C4-2B (cell line): ENCODE results near the gene ADAM19.
"Not testable (repeated sequence)": the region's sequence is repeated elsewhere in the genome, so short reads cannot be mapped to it uniquely, and the experiment has no call there.

Experiments used
- H3K27ac ChIP-seq: fragments of 450-650 bp; 2 replicates; pipeline ENCODE4 v1.5.1; 2017
- ZFX ChIP-seq: fragments of 450-650 bp; IDR thresholded peaks from 2 replicates; pipeline ENCODE4 v1.6.1; 2017
- TF ChIP-seq, protein P1 (sequence below): fragments of 450-650 bp; conservative IDR thresholded peaks from 2 replicates; pipeline ENCODE4 v1.5.1; 2017; ENCODE audit warnings: mild to moderate bottlenecking

ADAM19 gene

DNA sequence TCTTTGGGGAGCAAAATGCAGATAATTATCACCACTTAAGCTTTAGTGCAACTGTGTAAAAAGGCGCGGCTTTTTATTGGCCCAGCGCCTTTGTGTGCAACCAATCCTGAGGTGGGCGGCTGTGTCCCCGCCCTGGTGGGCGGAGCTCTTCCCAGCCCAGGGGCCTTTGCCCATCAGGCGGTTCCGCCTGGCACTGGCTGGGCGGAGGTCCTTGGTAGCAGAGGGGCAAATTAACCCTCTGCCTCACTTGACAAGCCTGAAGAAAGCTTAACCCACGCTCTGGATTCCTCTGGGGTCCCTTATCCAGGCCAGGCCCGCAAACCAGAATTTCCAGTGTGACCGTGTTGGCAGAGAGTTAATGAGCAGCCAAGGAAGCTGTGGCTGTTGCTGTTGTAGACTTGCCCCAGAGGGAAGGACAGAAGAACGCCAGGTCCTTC is 128.4 kb downstream of the ADAM19 start:
- no peak overlapping the region for H3K27ac ChIP-seq
- TF ChIP-seq, protein P1, sequence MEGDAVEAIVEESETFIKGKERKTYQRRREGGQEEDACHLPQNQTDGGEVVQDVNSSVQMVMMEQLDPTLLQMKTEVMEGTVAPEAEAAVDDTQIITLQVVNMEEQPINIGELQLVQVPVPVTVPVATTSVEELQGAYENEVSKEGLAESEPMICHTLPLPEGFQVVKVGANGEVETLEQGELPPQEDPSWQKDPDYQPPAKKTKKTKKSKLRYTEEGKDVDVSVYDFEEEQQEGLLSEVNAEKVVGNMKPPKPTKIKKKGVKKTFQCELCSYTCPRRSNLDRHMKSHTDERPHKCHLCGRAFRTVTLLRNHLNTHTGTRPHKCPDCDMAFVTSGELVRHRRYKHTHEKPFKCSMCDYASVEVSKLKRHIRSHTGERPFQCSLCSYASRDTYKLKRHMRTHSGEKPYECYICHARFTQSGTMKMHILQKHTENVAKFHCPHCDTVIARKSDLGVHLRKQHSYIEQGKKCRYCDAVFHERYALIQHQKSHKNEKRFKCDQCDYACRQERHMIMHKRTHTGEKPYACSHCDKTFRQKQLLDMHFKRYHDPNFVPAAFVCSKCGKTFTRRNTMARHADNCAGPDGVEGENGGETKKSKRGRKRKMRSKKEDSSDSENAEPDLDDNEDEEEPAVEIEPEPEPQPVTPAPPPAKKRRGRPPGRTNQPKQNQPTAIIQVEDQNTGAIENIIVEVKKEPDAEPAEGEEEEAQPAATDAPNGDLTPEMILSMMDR: no peak
- TF ChIP-seq ZFX: no peak

DNA sequence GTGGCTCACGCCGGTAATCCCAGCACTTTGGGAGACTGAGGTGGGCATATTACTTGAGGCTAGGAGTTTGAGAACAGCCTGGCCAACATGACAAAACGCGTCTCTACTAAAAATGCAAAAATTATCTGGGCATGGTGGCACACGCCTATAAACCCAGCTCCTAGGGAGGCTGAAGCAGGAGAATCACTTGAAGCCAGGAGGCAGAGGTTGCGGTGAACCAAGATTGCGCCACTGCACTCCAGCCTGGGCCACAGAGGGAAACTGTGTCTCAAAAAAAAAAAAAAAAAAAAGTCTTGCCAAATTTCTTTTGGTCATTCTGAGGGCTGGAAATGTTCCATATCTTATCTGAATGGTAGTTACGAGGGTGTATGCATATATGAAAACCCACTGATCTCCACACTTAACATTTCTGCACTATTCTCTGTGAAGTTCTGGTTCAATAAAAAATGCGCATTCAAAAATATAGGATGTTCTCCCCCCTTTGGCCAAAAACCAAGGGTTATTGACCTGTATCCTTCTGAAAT is 129.1 kb downstream of the ADAM19 start:
- TF ChIP-seq, protein P1: no peak
- no peak for TF ChIP-seq ZFX
- H3K27ac ChIP-seq: no peak overlapping the region

DNA sequence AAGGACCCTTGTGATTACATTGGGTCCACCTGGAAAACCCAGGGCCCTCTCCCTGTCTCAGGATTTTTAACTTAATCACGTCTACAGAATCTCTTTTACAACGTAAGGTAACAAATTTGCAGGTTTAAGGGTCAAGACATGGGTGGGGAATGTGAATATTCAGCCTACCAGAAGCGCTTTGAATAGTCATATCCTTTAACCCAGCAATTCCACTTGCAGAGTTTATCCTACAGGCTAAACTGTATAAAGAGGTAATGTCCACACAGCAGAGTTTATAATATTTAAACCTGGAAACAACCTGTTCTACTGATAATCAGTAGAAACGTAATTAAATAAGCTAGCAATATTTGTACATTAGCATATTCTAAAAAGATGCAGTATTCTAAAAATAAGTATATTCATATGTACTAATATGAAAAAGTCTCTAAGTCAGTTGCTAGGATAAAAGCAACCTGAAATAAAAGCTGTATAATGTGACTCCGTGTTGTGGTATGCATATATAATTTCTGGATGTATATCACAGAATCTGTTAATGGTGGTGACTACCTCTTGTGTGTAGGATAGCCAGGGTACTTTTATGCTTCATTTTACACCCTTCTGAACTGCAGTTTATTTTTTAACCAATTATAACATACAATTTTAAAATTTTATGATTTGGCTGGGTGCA is 129.7 kb downstream of the ADAM19 start:
- H3K27ac ChIP-seq: no peak overlapping the region
- TF ChIP-seq, protein P1: no peak
- TF ChIP-seq ZFX: no peak

DNA sequence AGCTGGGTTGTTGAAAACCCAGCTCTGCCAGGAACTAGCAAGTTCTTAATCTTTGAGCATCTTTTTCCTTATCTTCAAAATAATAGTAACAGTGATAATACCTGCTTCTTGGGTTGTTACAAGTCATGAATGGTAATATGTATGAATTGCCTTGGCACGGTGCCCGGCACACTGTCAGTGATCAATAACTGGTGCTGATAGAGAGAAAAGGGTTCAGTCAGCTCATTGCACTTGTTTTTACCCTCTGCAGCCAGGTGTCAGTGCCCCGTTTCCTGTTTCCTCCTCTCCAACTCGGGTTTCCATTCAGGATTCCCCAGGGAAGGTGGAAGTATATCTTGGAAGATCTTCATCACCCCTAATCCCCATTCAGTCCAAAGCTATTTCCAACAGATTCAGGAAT is 131.4 kb downstream of the ADAM19 start:
- H3K27ac ChIP-seq: no peak overlapping the region
- TF ChIP-seq ZFX: no peak
- TF ChIP-seq, protein P1: no peak

DNA sequence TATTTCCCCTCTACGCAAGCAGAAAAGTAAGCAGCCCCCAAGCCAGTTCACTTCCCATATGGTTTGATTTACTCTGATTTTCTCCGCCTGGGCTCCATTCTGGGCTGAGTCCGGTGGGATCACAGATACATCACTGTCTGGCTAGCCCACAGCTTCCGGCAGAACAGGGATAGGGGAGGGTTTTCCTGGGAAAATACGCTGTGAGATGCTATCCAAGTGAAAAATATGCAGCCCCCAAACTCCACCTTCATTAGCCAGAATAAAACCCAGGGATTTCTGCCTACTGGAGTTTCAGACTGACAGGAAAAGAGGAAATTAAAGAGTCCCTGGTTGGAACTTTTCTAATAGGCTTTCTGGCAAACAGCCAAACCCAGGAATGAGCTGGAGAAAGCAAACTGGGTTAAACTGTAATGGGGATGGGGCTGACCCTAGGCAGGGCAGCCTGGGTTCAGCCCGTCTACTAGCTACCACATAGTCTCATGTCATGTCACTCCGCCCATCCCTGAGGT is 132.5 kb downstream of the ADAM19 start:
- TF ChIP-seq, protein P1: no peak
- no peak for TF ChIP-seq ZFX

DNA sequence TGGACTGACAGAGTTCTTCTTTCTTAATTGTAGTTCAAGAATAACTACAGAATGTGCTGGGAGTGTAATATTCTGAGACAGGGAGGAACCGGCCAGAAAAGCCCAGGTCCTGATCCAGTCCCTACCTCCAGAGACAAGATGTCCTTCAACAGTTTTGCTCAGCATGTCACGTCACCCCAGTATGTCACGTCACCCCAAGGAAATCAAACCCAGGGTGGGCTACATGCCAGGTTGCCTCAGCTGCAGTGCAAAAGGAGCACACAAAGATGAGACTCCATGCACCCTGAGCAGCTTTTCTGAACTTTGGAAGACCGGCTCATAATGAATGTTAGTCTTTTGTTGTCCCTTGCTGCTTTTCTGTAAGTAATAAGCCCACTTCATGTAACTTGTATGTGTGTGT is 141.5 kb downstream of the ADAM19 start:
- TF ChIP-seq, protein P1: no peak
- TF ChIP-seq ZFX: no peak
- H3K27ac ChIP-seq: no peak overlapping the region

More for the DNA sequence above, 132.5 kb downstream of the ADAM19 start:
- H3K27ac ChIP-seq: no peak overlapping the region

DNA sequence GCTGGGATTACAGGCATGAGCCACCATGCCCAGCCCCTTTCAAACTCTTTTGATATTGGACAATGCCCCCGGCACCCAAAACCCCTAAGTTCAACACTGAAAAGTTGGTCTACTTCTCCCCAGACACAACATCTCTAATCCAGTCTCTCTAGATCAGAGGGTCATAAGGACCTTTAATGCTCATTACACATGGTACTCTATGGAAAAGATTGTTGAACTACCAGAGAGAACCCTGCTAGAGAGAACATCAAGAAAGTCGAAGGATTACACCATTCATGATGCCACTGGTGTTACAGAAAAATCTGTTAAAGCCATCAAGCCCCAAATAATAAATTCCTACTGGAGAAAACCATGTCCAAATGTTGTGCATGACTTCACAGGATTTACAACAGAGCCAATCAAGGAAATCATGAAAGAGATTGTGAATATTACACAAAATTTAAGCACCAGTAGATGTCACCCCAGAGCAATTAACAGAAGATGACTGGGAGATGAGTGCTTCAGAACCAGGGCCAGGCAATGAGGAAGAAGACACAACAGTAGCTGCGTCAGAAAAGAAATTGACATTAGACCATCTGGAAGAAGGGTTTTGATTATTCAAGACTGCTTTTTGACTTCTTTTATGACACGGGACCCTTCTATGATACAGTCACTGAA is 143.9 kb downstream of the ADAM19 start:
- TF ChIP-seq, protein P1: peak; percentile 68
- TF ChIP-seq ZFX: no peak
- no peak overlapping the region for H3K27ac ChIP-seq

DNA sequence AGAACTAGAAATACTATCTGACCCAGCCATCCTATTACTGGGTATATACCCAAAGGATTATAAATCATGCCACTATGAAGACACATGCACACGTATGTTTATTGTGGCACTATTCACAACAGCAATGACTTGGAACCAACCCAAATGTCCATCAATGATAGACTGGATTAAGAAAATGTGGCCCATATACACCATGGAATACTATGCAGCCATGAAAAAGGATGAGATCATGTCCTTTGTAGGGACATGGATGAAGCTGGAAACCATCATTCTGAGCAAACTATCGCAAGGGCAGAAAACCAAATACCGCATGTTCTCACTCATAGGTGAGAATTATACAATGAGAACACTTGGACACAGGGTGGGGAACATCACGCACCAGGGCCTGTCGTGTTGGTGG is 145.7 kb downstream of the ADAM19 start:
- H3K27ac ChIP-seq: not testable (repeated sequence)
